Measurements from ENCODE around the gene REC8.

GRCh38 chr14:24159777-24160498, 11.9 kb upstream of the REC8 start:
- TF ChIP-seq GATA2 (IDR thresholded peaks at IDR 0.05; ENCODE audit: low read depth, low read length) = no peak
- TF ChIP-seq GATA3 (IDR thresholded peaks at IDR 0.05; ENCODE audit: low read depth, low read length) = no peak

Measured in SH-SY5Y (cell line).